OCI-LY1 (cell line): ENCODE measurements around the gene PREX1.

Experiments used
- H2AFZ ChIP-seq: fragments of 200-600 bp; sonication (generic), shearing (Covaris generic); 2 replicates; pipeline ENCODE4 v1.6.0; 2014; ENCODE audit warnings: antibody characterized with exemption, mild to moderate bottlenecking, low read length
- H3F3A ChIP-seq: fragments of 200-600 bp; sonication (generic), shearing (Covaris generic); 2 replicates; pipeline ENCODE4 v1.6.0; 2014; ENCODE audit warnings: mild to moderate bottlenecking, antibody characterized with exemption, low read length, moderate library complexity; ENCODE audit not compliant: insufficient read depth
- H3K27ac ChIP-seq: fragments of 200-600 bp; sonication (generic); 2 replicates; pipeline ENCODE4 v1.5.1; 2014; ENCODE audit warnings: low read length, mixed run types, mild to moderate bottlenecking, low read depth; ENCODE audit not compliant: poor library complexity, severe bottlenecking
- H3K27me3 ChIP-seq: fragments of 200-600 bp; sonication (generic); 2 replicates; pipeline ENCODE4 v1.6.0; 2014; ENCODE audit warnings: antibody characterized with exemption, mild to moderate bottlenecking, low read length, moderate library complexity; ENCODE audit not compliant: insufficient read depth
- H3K36me3 ChIP-seq: fragments of 200-600 bp; sonication (generic); 2 replicates; pipeline ENCODE4 v1.6.1; 2014; ENCODE audit warnings: mild to moderate bottlenecking, antibody characterized with exemption, low read length, moderate library complexity, mixed read lengths; ENCODE audit not compliant: insufficient read depth
- H3K4me1 ChIP-seq: fragments of 200-600 bp; sonication (generic); 2 replicates; pipeline ENCODE4 v1.5.1; 2014; ENCODE audit warnings: mild to moderate bottlenecking, low read length, moderate library complexity; ENCODE audit not compliant: insufficient read depth, severe bottlenecking
- H3K4me2 ChIP-seq: fragments of 200-600 bp; sonication (generic), shearing (Covaris generic); 2 replicates; pipeline ENCODE4 v1.6.1; 2014; ENCODE audit warnings: low read length
- H3K4me3 ChIP-seq: fragments of 200-600 bp; sonication (generic); 2 replicates; pipeline ENCODE4 v1.5.1; 2014; ENCODE audit warnings: low read length, low read depth, mild to moderate bottlenecking, mixed read lengths; ENCODE audit not compliant: poor library complexity, severe bottlenecking
- H3K79me2 ChIP-seq: fragments of 200-600 bp; shearing (Covaris generic); 2 replicates; pipeline ENCODE4 v1.6.1; 2016; ENCODE audit warnings: mixed run types, low read length, mixed read lengths; ENCODE audit not compliant: insufficient read depth
- H3K9ac ChIP-seq: fragments of 200-600 bp; sonication (generic), shearing (Covaris generic); 2 replicates; pipeline ENCODE4 v1.6.1; 2014; ENCODE audit warnings: mild to moderate bottlenecking, low read length, mixed read lengths
- H3K9me2 ChIP-seq: fragments of 200-600 bp; sonication (generic), shearing (Covaris generic); 2 replicates; pipeline ENCODE4 v1.6.1; 2014; ENCODE audit warnings: low read depth, mild to moderate bottlenecking, low read length, mixed read lengths
- H3K9me3 ChIP-seq: fragments of 200-600 bp; shearing (Covaris generic); 2 replicates; pipeline ENCODE4 v1.6.1; 2014; ENCODE audit warnings: low read length, mixed read lengths
- H4K20me1 ChIP-seq: fragments of 200-600 bp; sonication (generic), shearing (Covaris generic); 2 replicates; pipeline ENCODE4 v1.6.0; 2016; ENCODE audit warnings: mild to moderate bottlenecking, low read length; ENCODE audit not compliant: insufficient read depth
- EZH2 ChIP-seq: fragments of 200-600 bp; sonication (generic), shearing (Covaris generic); IDR thresholded peaks from 2 replicates; pipeline ENCODE4 v1.8.0; 2017; ENCODE audit warnings: borderline replicate concordance, mixed run types, mild to moderate bottlenecking, antibody characterized with exemption, low read length, moderate library complexity, mixed read lengths
- TF ChIP-seq, protein P1 (sequence below): fragments of 200-600 bp; sonication (generic), shearing (Covaris generic); IDR thresholded peaks from 2 replicates; pipeline ENCODE4 v1.5.1; 2017; ENCODE audit warnings: mild to moderate bottlenecking, antibody characterized with exemption, low read length, moderate library complexity, mixed read lengths

Gene PREX1

DNA sequence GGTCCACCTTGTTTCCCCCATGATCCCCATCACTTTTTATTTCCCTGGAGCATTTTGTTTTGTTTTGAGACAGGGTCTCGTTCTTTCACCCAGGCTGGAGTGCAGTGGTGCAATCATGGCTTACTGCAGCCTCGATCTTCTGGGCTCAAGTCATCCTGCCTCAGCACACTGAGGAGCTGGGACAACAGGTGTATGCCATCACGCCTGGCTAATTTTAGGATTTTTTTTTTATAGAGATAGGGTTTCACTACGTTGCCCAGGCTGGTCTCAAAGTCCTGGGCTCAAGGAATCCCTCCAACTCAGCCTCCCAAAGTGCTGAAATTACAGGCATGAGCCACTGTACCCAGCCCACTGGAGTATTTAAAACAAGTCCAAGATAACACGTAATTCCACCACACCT, 179.9 kb downstream of the PREX1 start:
- Histone ChIP-seq H3K4me2 (no peak overlapping the region), H3K27ac (no peak overlapping the region), H3K9me2 (no peaks in the 10 kb centered on the region), H3K9ac (no peak overlapping the region), H3K9me3 (no peaks in the 10 kb centered on the region), H3K4me1 (no peaks in the 10 kb centered on the region), H3K4me3 (no peak overlapping the region), H3K27me3 (0 out of 2 replicates have a peak, but pooled peaks cover 2% of the 10 kb centered on the region), H2AFZ (no peak overlapping the region), H4K20me1 (no peaks in the 10 kb centered on the region), H3F3A (no peaks in the 10 kb centered on the region), H3K79me2 (no peaks in the 10 kb centered on the region), H3K36me3 (no peaks in the 10 kb centered on the region)
- no peak for TF ChIP-seq EZH2
- TF ChIP-seq, protein P1, sequence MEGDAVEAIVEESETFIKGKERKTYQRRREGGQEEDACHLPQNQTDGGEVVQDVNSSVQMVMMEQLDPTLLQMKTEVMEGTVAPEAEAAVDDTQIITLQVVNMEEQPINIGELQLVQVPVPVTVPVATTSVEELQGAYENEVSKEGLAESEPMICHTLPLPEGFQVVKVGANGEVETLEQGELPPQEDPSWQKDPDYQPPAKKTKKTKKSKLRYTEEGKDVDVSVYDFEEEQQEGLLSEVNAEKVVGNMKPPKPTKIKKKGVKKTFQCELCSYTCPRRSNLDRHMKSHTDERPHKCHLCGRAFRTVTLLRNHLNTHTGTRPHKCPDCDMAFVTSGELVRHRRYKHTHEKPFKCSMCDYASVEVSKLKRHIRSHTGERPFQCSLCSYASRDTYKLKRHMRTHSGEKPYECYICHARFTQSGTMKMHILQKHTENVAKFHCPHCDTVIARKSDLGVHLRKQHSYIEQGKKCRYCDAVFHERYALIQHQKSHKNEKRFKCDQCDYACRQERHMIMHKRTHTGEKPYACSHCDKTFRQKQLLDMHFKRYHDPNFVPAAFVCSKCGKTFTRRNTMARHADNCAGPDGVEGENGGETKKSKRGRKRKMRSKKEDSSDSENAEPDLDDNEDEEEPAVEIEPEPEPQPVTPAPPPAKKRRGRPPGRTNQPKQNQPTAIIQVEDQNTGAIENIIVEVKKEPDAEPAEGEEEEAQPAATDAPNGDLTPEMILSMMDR: no peak

DNA sequence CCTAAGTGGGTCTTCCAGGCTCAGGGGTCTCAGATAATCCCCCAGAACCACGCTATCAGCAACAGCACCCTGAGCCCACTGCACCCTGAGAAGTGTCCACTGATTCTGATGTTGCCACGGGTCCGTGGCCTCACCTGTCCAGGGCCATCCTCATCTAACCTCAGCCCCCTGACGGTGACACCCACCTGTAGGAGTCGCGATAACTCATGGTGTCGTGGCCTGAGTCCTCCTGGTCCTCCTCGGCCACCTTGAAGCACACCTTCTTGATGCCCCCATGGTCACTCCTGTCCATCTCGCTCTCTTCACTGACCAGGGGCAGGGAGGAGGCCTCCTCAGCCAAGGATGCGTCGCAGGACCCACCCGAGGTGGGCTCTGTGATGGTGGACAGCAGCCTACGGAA, 182.1 kb downstream of the PREX1 start:
- Histone ChIP-seq H3K36me3 (no peaks in the 10 kb centered on the region), H3K27ac (no peak overlapping the region), H3F3A (no peaks in the 10 kb centered on the region), H3K79me2 (no peaks in the 10 kb centered on the region), H3K4me3 (no peak overlapping the region), H3K4me2 (no peak overlapping the region), H3K9me2 (no peaks in the 10 kb centered on the region), H3K4me1 (no peaks in the 10 kb centered on the region), H3K27me3 (0 out of 2 replicates have a peak, but pooled peaks cover 2% of the 10 kb centered on the region), H2AFZ (no peak overlapping the region), H3K9me3 (no peaks in the 10 kb centered on the region), H4K20me1 (no peaks in the 10 kb centered on the region), H3K9ac (no peak overlapping the region)
- TF ChIP-seq, protein P1: no peak
- TF ChIP-seq EZH2: no peak

DNA sequence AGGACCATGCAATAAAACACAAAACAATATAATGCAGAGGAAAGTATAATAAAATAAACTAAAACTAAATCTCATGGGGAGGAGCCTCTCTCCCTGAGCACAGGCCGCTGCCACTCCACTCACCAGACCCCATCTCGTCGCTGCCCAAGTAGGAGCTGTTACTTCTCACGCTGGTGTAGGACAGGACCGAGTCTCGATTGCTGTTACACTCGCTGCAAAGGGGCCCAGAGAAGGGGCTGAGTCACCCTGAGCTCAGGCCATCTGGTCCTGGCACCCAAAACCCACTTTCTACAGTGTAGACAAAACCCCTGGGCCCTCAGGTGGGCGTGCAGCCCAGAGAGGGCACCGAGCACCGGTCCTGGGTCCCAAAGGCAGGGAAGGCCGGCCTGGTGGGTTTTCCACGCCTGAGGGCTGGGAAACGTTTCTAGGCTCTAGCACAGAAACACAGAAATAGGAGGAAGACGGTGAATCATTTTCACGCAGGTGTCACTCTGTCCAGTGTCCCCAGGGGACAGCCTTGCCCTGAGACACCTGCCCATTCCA, 183.4 kb downstream of the PREX1 start:
- Histone ChIP-seq H2AFZ (no peak overlapping the region), H3K36me3 (no peaks in the 10 kb centered on the region), H4K20me1 (no peaks in the 10 kb centered on the region)

More for the DNA sequence above, 183.4 kb downstream of the PREX1 start:
- Histone ChIP-seq H3K9me2 (no peaks in the 10 kb centered on the region), H3K4me1 (no peaks in the 10 kb centered on the region), H3K4me3 (no peak overlapping the region), H3K9me3 (no peaks in the 10 kb centered on the region), H3K79me2 (no peaks in the 10 kb centered on the region), H3K9ac (no peak overlapping the region), H3K4me2 (no peak overlapping the region), H3F3A (no peaks in the 10 kb centered on the region), H3K27ac (no peak overlapping the region), H3K27me3 (0 out of 2 replicates have a peak, but pooled peaks cover 2% of the 10 kb centered on the region)
- TF ChIP-seq, protein P1: no peak
- no peak for TF ChIP-seq EZH2
